HCT116 (cell line): Measurements from ENCODE around the gene DCK. TPM values are rescaled to one million over a fixed set of nuclear protein-coding genes. Genes with fewer than 3 reads are reported as not detected.

ENCODE experiments used
- ATAC-seq: fragments of 200-7000 bp; cut with Tn5 transposase; 2 replicates; pipeline ENCODE4 v1.9.1; 2020; ENCODE audit warnings: mild to moderate bottlenecking, moderate library complexity
- BruUV-seq: library from RNA; stranded (reverse); fragments of 400-500 nt; replicated peaks from 2 replicates; lab custom pipeline; 2021; lab: Mats Ljungman, UMichigan
- CTCF ChIA-PET: fragments of 300-600 bp; sonication (Branson Sonifier 250); formaldehyde crosslinking; loops from one replicate; lab custom pipeline; 2021; ENCODE audit warnings: antibody characterized with exemption; lab: Charles Lee
- POLR2A ChIA-PET: fragments of 300-600, 350-600 bp; sonication (Branson Sonifier 250); formaldehyde crosslinking; loops from one replicate; lab custom pipeline; 2021; ENCODE audit warnings: antibody characterized with exemption; lab: Charles Lee
- RAD21 ChIA-PET, 2 experiments: fragments of 300-600 bp; sonication (Branson Sonifier 250); formaldehyde crosslinking; loops; one replicate each; lab custom pipeline; 2023; ENCODE audit warnings: low total read pairs in 2 of 2; ENCODE audit not compliant: uncharacterized antibody in 2 of 2, unreplicated experiment in 2 of 2, low non-redundant PET in 1 of 2; lab: Charles Lee
- DNase-seq: peaks from one replicate; pipeline ENCODE4 v3.0.0-alpha.2; 2010; ENCODE audit warnings: low read depth, low spot score
- H2AFZ ChIP-seq: fragments of 200-600 bp; shearing (Covaris generic), sonication (generic); 2 replicates; pipeline ENCODE4 v1.6.1; 2017; ENCODE audit warnings: low read depth, mixed run types, mixed read lengths, antibody characterized with exemption, low read length; ENCODE audit not compliant: poor library complexity, severe bottlenecking
- H3K27ac ChIP-seq: 2 replicates; pipeline ENCODE4 v1.5.1; 2012; ENCODE audit warnings: low read depth, low read length
- H3K27me3 ChIP-seq: fragments of 200-600 bp; sonication (generic); 2 replicates; pipeline ENCODE4 v1.6.1; 2016; ENCODE audit warnings: mixed run types, low read length, mixed read lengths; ENCODE audit not compliant: insufficient read depth
- H3K36me3 ChIP-seq, 2 experiments: fragments of 200-500 bp in 1 of 2; fragments of 200-600 bp in 1 of 2; sonication (Bioruptor generic) in 1 of 2; sonication (generic) in 1 of 2; 2 replicates each; pipeline versions ENCODE4 v1.5.1 to v1.6.1; 2014 to 2016; ENCODE audit warnings: low read length in 2 of 2, inconsistent platforms in 1 of 2, mixed read lengths in 1 of 2, mixed run types in 1 of 2; ENCODE audit not compliant: insufficient read depth in 2 of 2, control insufficient read depth in 1 of 2
- H3K4me1 ChIP-seq, 2 experiments: fragments of 200-600 bp in 1 of 2; sonication (generic) in 1 of 2; 2 replicates each; pipeline versions ENCODE4 v1.5.1 to v1.6.1; 2012 to 2017; ENCODE audit warnings: low read length in 2 of 2, inconsistent platforms in 1 of 2, mild to moderate bottlenecking in 1 of 2, mixed read lengths in 1 of 2, mixed run types in 1 of 2, moderate library complexity in 1 of 2; ENCODE audit not compliant: insufficient read depth in 2 of 2, control insufficient read depth in 1 of 2
- H3K4me2 ChIP-seq: fragments of 200-600 bp; sonication (generic); 2 replicates; pipeline ENCODE4 v1.6.1; 2017; ENCODE audit warnings: mixed run types, low read length, mixed read lengths
- H3K4me3 ChIP-seq, 2 experiments: fragments of 200-600 bp in 1 of 2; sonication (generic) in 1 of 2; replicated peaks in 1 of 2; 2 replicates each; pipeline ENCODE4 v1.5.1; 2011 to 2016; ENCODE audit warnings: low read length in 2 of 2, control low read depth in 1 of 2, low read depth in 1 of 2, mild to moderate bottlenecking in 1 of 2, mixed read lengths in 1 of 2, mixed run types in 1 of 2
- H3K79me2 ChIP-seq: fragments of 200-600 bp; sonication (generic); 2 replicates; pipeline ENCODE4 v1.6.1; 2017; ENCODE audit warnings: mild to moderate bottlenecking, mixed run types, low read length, moderate library complexity, mixed read lengths; ENCODE audit not compliant: insufficient read depth
- H3K9ac ChIP-seq: fragments of 200-600 bp; sonication (generic); 2 replicates; pipeline ENCODE4 v1.6.1; 2016; ENCODE audit warnings: low read length, mixed read lengths
- H3K9me2 ChIP-seq: fragments of 200-600 bp; sonication (generic), shearing (Covaris generic); 2 replicates; pipeline ENCODE4 v1.6.1; 2017; ENCODE audit warnings: mixed run types, mild to moderate bottlenecking, moderate library complexity; ENCODE audit not compliant: insufficient read depth
- H3K9me3 ChIP-seq, 2 experiments: fragments of 200-500 bp in 1 of 2; fragments of 200-600 bp in 1 of 2; sonication (Bioruptor generic) in 1 of 2; sonication (generic) in 1 of 2; 2 replicates each; pipeline ENCODE4 v1.6.1; 2014 to 2017; ENCODE audit warnings: low read length in 2 of 2, mixed read lengths in 2 of 2, inconsistent platforms in 1 of 2, low read depth in 1 of 2, mild to moderate bottlenecking in 1 of 2, mixed run types in 1 of 2, moderate library complexity in 1 of 2; ENCODE audit not compliant: control insufficient read depth in 1 of 2, insufficient read depth in 1 of 2
- H4K20me1 ChIP-seq: fragments of 200-600 bp; sonication (generic), shearing (Covaris generic); 2 replicates; pipeline ENCODE4 v1.6.1; 2017; ENCODE audit warnings: mixed run types, mild to moderate bottlenecking, moderate library complexity; ENCODE audit not compliant: insufficient read depth
- EGR1 ChIP-seq: IDR thresholded peaks from 2 replicates; pipeline ENCODE4 v1.6.1; 2012; ENCODE audit warnings: low read depth
- EZH2 ChIP-seq: fragments of 200-600 bp; sonication (generic); IDR thresholded peaks from 2 replicates; pipeline ENCODE4 v1.6.1; 2017; ENCODE audit warnings: antibody characterized with exemption, mixed run types
- POLR2A ChIP-seq: IDR thresholded peaks from 2 replicates; pipeline ENCODE4 v1.7.0; 2011; ENCODE audit warnings: borderline replicate concordance; ENCODE audit not compliant: insufficient read depth, insufficient read length; ENCODE audit errors: extremely low read depth
- REST ChIP-seq: IDR thresholded peaks from 2 replicates; pipeline ENCODE4 v1.6.1; 2012; ENCODE audit warnings: low read depth
- SP1 ChIP-seq: IDR thresholded peaks from 2 replicates; pipeline ENCODE4 v1.6.1; 2012; ENCODE audit warnings: low read depth
- ZBTB33 ChIP-seq: IDR thresholded peaks from 2 replicates; pipeline ENCODE4 v1.6.1; 2011; ENCODE audit warnings: mild to moderate bottlenecking, low read length, moderate library complexity; ENCODE audit not compliant: insufficient replicate concordance; ENCODE audit errors: extremely low read depth
- ZFX ChIP-seq: fragments of 450-650 bp; IDR thresholded peaks from 2 replicates; pipeline ENCODE4 v1.6.1; 2017
- intact Hi-C: fragments of 100-400 bp; cut with micrococcal nuclease; formaldehyde crosslinking; loops from 2 replicates; pipeline ENCODE4 v1.10.0; 2022
- total RNA-seq: library from RNA; stranded (reverse); gene quantifications from one replicate; pipeline ENCODE4 v1.2.1, GENCODE V29; 2021; ENCODE audit not compliant: unreplicated experiment

Gene DCK
- total RNA-seq, 1 experiment from 2014 or later: 23.0 TPM

- no peak for TF ChIP-seq ZBTB33
- no peak for TF ChIP-seq SP1
- no peak for TF ChIP-seq EGR1
- TF ChIP-seq EZH2: no peak
- no peak for TF ChIP-seq POLR2A
Measured at GRCh38 chr4:71069063-71069462, 75.6 kb downstream of the DCK start (continued).

GRCh38 chr4:71070015-71070414, 76.6 kb downstream of the DCK start:
- TF ChIP-seq POLR2A (no peak), EGR1 (no peak), REST (no peak), ZFX (no peak)
- Histone ChIP-seq H3K4me3 (no peak overlapping the region), H3K4me1 (no peaks in the 10 kb centered on the region), H3K36me3 (no peaks in the 10 kb centered on the region), H3K4me2 (no peak overlapping the region), H2AFZ (no peak overlapping the region), H3K27ac (no peak overlapping the region), H3K9me3 (no peaks in the 10 kb centered on the region), H3K79me2 (no peaks in the 10 kb centered on the region), H3K27me3 (peaks cover 5% of the 10 kb centered on the region; the same call in 1 of the 2 replicates), H3K9me2 (no peaks in the 10 kb centered on the region), H3K9ac (no peak overlapping the region), H4K20me1 (no peaks in the 10 kb centered on the region)
- DNase-seq (no peak), ATAC-seq (no peak)
- ChIA-PET POLR2A (no interaction called here), RAD21 (no interaction called here), CTCF (no interaction called here)
- BruUV-seq: no TSS peak
- intact Hi-C loops: no loop called here
